IPS DF 4.7 (cell line): ENCODE data around the gene RND1.

Source experiments
- DNase-seq: peaks from one replicate; pipeline ENCODE4 v3.0.0-alpha.2; 2013; ENCODE audit warnings: low spot score; ENCODE audit errors: extremely low read depth

Gene RND1

GRCh38 chr12:48810903-48811431 lies 54.7 kb downstream of the RND1 start:
- DNase-seq, result no peak

GRCh38 chr12:48807981-48808380 lies 57.7 kb downstream of the RND1 start:
- DNase-seq, result no peak
